ENCODE data around the gene NTF4. TPM values are rescaled to one million over a fixed set of nuclear protein-coding genes. Genes with fewer than 3 reads are reported as not detected.

NTF4 gene
- total and polyA plus RNA-seq, 2 of the 8 experiments (the other 6 are each of a cell fraction or from before 2014, with no cell fraction given) = 3.1 to 6.5 TPM

DNA sequence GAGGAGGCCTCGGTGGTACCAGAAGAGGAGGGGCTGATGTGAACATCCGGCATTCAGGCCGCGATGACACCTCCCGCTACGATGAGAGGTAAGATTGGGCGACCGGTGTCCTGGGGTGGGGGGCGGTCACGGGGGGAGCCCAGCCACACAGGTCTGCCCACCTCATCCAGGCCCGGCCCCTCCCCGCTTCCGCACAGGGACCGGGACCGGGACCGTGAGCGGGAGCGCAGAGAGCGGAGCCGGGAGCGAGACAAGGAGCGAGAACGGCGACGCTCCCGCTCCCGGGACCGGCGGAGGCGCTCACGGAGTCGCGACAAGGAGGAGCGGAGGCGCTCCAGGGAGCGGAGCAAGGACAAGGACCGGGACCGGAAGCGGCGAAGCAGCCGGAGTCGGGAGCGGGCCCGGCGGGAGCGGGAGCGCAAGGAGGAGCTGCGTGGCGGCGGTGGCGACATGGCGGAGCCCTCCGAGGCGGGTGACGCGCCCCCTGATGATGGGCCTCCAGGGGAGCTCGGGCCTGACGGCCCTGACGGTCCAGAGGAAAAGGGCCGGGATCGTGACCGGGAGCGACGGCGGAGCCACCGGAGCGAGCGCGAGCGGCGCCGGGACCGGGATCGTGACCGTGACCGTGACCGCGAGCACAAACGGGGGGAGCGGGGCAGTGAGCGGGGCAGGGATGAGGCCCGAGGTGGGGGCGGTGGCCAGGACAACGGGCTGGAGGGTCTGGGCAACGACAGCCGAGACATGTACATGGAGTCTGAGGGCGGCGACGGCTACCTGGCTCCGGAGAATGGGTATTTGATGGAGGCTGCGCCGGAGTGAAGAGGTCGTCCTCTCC, 43.2 kb upstream of the NTF4 start (continued):
- TF ChIP-seq YY1 (IDR thresholded peaks at IDR 0.05; ENCODE audit: low read depth, low read length) = no peak
- no peak for TF ChIP-seq SUZ12 (IDR thresholded peaks at IDR 0.05; ENCODE audit: low read length)
- no peak for TF ChIP-seq FOSL1 (IDR thresholded peaks at IDR 0.05; ENCODE audit: insufficient read depth, low read depth, low read length)
- no peak for TF ChIP-seq PHF8 (conservative IDR thresholded peaks at IDR 0.05; ENCODE audit: low read depth, low read length)
- TF ChIP-seq SP4 (IDR thresholded peaks at IDR 0.05; ENCODE audit: low read length) = no peak
- TF ChIP-seq ASH2L (IDR thresholded peaks at IDR 0.05; ENCODE audit: low read length) = no peak
- TF ChIP-seq, protein P1, sequence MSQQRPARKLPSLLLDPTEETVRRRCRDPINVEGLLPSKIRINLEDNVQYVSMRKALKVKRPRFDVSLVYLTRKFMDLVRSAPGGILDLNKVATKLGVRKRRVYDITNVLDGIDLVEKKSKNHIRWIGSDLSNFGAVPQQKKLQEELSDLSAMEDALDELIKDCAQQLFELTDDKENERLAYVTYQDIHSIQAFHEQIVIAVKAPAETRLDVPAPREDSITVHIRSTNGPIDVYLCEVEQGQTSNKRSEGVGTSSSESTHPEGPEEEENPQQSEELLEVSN (IDR thresholded peaks at IDR 0.05) = no peak

Measured in H1 (cell line).